ENCODE measurements around the gene RSPH10B2.
"Not testable (repeated sequence)": the region's sequence is repeated elsewhere in the genome, so short reads cannot be mapped to it uniquely, and the experiment has no call there.

The RSPH10B2 gene

GRCh38 chr7:6753964-6754363, at the start of gene RSPH10B2:
TSS of gene RSPH10B2 (plus strand) at chr7:6754103. CDS start at chr7:6757678, 3,575 bp downstream.
- not testable (repeated sequence) for DNase-seq

- no peak for DNase-seq
These were observed 47.8 kb upstream of the RSPH10B2 start for GRCh38 chr7:6705959-6706665.

GRCh38 chr7:6706666-6707407, 47.1 kb upstream of the RSPH10B2 start, which contains the start of gene ZNF12:
TSS of gene ZNF12 (minus strand) at chr7:6706947. CDS start at chr7:6705173, 1,774 bp downstream.
- DNase-seq, result peak; percentile 93

- no peak for DNase-seq
These were observed 45.6 kb upstream of the RSPH10B2 start for GRCh38 chr7:6708304-6708703.

- DNase-seq, result no peak
These were observed 44.1 kb upstream of the RSPH10B2 start for GRCh38 chr7:6709808-6710207.

GRCh38 chr7:6714360-6714759, 39.5 kb upstream of the RSPH10B2 start:
- no peak for DNase-seq

GRCh38 chr7:6715898-6716297, 38.0 kb upstream of the RSPH10B2 start:
- not testable (repeated sequence) for DNase-seq

GRCh38 chr7:6718124-6718523, 35.8 kb upstream of the RSPH10B2 start:
- DNase-seq, result no peak

- not testable (repeated sequence) for DNase-seq
These were observed 29.6 kb upstream of the RSPH10B2 start for GRCh38 chr7:6724351-6724750.

- no peak for DNase-seq
These were observed 28.9 kb upstream of the RSPH10B2 start for GRCh38 chr7:6725003-6725402.

GRCh38 chr7:6726341-6726740, 27.6 kb upstream of the RSPH10B2 start:
- DNase-seq, result not testable (repeated sequence)

- DNase-seq, result no peak
These were observed 26.2 kb upstream of the RSPH10B2 start for GRCh38 chr7:6727663-6728062.

GRCh38 chr7:6728893-6729491, 24.9 kb upstream of the RSPH10B2 start:
- DNase-seq, result not testable (repeated sequence)

- peak; percentile 76 for DNase-seq
These were observed 24.2 kb upstream of the RSPH10B2 start for GRCh38 chr7:6729492-6730342.

GRCh38 chr7:6730343-6730633, 23.6 kb upstream of the RSPH10B2 start:
- DNase-seq, result no peak

- not testable (repeated sequence) for DNase-seq
These were observed 15.5 kb upstream of the RSPH10B2 start for GRCh38 chr7:6738415-6738814.

GRCh38 chr7:6744410-6745100, 9.3 kb upstream of the RSPH10B2 start:
- DNase-seq, result not testable (repeated sequence)

GRCh38 chr7:6749335-6749734, 4.6 kb upstream of the RSPH10B2 start:
- not testable (repeated sequence) for DNase-seq

- not testable (repeated sequence) for DNase-seq
These were observed 3.7 kb upstream of the RSPH10B2 start for GRCh38 chr7:6750173-6750572.

GRCh38 chr7:6761186-6761585, 7.3 kb downstream of the RSPH10B2 start:
- DNase-seq, result not testable (repeated sequence)

GRCh38 chr7:6781581-6781980, 27.7 kb downstream of the RSPH10B2 start:
- not testable (repeated sequence) for DNase-seq

- not testable (repeated sequence) for DNase-seq
These were observed 35.5 kb downstream of the RSPH10B2 start for GRCh38 chr7:6789353-6789752.
